GM12801 (cell line): ENCODE measurements around the gene KLF1.

Experiments
- TF ChIP-seq, protein P1 (sequence below): IDR thresholded peaks from one replicate; pipeline ENCODE4 v1.5.1; 2011; ENCODE audit warnings: control low read depth; ENCODE audit not compliant: insufficient read length; ENCODE audit errors: extremely low read depth

KLF1 gene

DNA sequence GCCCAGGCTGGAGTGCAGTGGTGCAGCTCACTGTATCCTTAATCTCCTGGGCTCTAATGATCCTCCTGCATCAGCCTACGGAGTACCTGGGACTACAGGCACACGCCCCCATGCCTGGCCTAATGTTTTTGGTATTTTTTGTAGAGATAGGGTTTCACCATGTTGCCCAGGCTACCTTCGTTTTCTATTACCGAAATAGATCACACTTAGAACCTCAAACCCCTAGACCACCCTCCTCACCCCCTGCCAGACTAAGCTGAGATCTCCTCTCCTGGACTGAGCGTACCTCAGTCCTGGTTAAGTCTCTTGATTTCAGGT, 391 bp downstream of the KLF1 start:
- TF ChIP-seq, protein P1, sequence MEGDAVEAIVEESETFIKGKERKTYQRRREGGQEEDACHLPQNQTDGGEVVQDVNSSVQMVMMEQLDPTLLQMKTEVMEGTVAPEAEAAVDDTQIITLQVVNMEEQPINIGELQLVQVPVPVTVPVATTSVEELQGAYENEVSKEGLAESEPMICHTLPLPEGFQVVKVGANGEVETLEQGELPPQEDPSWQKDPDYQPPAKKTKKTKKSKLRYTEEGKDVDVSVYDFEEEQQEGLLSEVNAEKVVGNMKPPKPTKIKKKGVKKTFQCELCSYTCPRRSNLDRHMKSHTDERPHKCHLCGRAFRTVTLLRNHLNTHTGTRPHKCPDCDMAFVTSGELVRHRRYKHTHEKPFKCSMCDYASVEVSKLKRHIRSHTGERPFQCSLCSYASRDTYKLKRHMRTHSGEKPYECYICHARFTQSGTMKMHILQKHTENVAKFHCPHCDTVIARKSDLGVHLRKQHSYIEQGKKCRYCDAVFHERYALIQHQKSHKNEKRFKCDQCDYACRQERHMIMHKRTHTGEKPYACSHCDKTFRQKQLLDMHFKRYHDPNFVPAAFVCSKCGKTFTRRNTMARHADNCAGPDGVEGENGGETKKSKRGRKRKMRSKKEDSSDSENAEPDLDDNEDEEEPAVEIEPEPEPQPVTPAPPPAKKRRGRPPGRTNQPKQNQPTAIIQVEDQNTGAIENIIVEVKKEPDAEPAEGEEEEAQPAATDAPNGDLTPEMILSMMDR = no peak

DNA sequence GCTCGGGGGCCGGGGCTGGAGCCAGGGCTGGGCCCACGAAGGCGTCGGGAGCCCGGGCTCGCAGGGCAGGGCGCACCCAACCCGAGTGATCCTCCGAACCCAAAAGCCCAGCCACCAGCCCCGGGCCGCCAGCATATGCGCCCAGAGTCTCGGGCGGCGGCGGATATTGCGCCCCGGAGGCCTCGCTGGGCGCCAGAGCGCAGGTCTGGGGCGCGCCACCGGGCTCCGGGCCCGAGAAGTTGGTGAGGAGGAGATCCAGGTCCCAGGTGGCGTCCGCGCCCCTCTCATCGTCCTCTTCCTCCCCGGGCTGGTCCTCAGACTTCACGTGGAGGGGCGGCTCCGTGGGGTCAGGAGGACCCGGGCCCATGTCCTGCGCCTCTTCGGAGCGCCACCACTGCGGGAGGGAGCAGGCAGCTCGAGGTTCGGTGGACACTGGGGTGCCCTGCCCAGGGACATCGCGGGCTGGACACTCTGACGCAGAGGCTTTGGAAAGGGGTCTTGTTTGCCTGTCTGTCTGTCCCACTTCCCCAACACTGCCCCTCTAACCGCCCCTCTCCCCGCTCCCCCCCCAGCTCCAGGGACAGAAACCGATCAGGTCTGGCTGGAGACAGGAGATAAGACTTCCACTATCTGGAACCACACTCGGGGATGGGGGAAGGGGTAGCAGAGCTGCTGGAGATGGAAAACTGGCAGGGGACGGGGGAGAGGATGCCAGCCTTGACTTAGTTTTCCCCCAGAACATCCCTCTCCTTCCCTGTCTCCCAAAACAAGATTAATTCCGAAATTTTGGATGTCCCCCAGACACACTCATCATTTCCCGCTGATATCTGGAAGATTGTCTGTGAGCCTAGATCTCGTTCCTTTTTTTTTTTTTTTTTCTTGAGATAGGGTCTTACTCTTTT, 1.0 kb downstream of the KLF1 start:
- TF ChIP-seq, protein P1 = no peak

DNA sequence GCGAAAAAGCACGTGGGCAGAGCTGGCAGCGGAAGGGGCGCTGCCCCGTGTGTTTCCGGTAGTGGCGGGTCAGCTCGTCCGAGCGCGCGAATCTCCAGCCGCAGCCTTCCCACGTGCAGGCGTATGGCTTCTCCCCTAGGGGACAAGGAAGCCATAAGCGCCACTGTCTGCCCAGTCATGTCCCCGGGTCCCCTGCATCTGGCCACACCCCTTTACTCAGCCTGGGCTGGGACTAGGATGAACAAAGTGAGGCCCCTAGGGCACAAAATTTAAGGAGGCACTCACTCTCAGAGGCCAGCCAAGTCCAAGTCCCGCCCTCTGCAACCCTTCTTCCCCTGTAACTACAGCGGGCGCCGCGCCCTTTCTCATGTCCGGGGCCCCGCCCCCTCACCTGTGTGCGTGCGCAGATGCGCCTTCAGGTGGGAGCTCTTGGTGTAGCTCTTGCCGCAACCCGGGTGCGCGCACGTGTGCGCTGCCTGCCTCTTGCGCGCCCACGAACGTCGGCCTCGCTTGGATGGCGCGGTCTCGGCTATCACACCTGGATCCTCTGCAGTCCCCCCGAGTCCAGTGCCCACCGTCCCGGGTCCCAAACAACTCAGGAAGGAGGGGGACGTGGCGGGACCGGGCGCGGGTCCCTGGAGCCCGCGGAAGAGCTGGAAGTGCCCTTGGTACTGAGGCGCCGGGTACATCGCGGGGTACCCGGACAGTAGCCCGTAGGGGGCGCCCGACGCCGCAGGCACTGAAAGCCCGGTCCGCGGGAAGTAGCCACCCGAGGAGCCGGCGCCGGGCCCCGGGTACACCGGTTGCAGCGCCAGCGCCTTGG, 1.9 kb downstream of the KLF1 start:
- TF ChIP-seq, protein P1 = no peak

DNA sequence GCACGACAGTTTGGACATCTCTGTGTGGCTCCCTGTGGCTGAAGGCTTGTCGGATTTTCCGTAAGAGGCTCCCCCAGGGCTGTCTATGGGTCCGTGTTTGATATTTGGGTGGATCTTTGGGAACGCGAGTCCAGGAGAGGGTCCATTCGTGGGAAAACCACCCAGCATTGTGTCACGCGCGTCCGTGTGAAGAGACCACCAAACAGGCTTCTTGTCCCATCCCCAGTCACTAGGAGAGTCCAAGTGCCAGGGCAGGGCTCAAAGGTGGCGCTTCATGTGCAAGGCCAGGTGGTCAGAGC, 2.4 kb downstream of the KLF1 start:
- TF ChIP-seq, protein P1 = no peak

DNA sequence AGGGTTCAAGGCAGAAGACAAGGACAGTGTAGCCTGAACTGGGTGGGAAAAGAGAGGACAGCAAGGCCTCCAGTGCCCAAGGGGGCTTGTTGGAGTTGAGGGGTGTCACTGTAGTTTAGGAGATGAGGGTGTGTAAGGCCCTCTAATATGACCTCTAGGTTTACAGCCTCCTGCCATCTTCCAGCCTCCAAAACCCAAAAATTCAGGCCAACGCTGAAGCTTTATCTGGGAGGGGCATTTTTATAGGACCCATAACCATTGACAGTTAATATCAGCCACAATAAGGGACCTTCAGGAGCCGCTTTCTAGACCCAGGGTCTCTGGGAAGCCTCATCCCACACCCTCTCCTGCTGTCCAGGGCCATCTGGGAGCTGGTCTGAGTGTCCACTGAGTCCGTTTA, 2.8 kb downstream of the KLF1 start:
- TF ChIP-seq, protein P1 = no peak

DNA sequence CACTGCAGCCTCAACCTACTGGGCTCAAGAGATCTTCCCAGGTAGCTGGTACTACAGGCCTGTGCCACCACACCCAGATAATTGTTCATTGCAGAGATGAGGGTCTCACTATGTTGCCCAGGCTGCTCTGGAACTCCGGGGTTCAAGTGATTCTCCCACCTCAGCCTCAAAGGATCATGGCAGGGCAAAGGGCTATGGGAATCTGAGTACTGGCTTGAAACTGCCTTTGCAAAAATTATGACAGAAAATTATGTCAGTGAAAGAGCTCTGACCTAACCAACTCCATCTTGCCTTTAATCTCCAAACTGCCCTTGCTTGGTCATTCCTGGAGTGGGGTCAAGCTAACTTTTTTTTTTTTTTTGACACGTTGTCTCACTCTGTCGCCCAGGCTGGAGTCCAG, 4.4 kb downstream of the KLF1 start:
- TF ChIP-seq, protein P1 = no peak

DNA sequence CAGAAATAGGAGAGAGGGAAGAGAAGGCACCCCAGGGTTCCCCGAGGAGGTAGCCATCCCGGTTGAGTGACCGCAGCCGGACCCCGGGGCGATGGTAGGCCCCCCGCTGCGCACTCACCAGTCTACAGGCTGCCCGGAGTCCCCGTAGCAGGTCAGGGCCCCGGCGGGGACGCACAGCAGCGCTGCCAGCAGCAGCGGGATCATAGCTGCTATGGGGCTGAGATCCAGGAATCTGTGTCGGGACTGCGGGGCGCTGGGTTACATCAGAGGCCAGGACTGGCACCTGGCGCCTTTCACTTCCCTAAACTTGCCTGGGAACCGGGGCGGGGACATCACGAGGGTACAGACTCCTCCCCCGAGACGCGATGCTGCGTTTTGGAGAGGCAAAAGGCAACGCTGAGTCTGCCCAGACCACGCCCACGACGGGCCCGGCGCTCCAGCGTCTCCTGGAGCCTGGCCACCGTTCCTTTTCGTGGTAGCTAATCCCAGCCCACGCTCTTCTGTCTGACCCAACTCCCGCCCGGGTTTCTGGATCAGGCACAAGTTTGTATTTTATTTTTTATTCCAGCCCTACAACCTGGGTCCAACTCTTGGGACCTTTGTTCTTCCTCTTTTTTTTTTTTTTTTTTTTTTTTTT, 5.7 kb downstream of the KLF1 start, which contains the start of gene DNASE2:
Gene DNASE2 (minus strand): TSS at position 278 of the 637 bp plus-strand sequence. CDS start 74 bp downstream, at position 204.
- TF ChIP-seq, protein P1 = no peak
